A673 (cell line): Measurements from ENCODE around the gene ARHGAP24.

ENCODE experiments used
- CTCF ChIP-seq: fragments of 300-800, 200-600 bp; sonication (generic); conservative IDR thresholded peaks from 2 replicates; pipeline ENCODE4 v1.5.1; 2017; ENCODE audit warnings: low read depth, mild to moderate bottlenecking, antibody characterized with exemption, low read length, moderate library complexity, mixed read lengths
- EZH2 ChIP-seq: fragments of 200-600 bp; sonication (generic); IDR thresholded peaks from 2 replicates; pipeline ENCODE4 v1.6.1; 2017; ENCODE audit warnings: borderline replicate concordance, low read depth, mild to moderate bottlenecking, mixed read lengths, antibody characterized with exemption, low read length; ENCODE audit not compliant: poor library complexity, severe bottlenecking

DNA sequence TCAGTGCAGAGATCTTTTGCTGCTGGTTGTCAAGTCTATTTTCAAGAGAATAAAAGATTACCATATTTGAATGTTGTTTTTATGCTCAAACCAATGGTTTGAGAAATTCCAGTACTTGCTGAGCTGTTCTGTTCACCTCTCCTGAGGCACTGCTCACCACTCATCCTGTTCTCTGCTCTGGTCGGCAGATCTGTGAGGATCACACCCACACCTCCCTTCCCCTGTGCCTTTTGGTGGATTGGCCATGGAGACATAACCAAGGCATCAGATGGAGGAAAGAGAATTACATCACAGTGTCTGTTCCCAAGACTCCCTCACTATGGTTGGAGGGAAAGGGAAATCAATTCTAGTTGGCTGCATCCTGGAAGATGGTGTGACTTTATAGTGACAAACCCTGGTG is 391.6 kb downstream of the ARHGAP24 start:
- no peak for TF ChIP-seq CTCF
- no peak for TF ChIP-seq EZH2
